ENCODE results near the gene UGGT1. TPM values are rescaled to one million over a fixed set of nuclear protein-coding genes. Genes with fewer than 3 reads are reported as not detected.

UGGT1 gene, protein sequence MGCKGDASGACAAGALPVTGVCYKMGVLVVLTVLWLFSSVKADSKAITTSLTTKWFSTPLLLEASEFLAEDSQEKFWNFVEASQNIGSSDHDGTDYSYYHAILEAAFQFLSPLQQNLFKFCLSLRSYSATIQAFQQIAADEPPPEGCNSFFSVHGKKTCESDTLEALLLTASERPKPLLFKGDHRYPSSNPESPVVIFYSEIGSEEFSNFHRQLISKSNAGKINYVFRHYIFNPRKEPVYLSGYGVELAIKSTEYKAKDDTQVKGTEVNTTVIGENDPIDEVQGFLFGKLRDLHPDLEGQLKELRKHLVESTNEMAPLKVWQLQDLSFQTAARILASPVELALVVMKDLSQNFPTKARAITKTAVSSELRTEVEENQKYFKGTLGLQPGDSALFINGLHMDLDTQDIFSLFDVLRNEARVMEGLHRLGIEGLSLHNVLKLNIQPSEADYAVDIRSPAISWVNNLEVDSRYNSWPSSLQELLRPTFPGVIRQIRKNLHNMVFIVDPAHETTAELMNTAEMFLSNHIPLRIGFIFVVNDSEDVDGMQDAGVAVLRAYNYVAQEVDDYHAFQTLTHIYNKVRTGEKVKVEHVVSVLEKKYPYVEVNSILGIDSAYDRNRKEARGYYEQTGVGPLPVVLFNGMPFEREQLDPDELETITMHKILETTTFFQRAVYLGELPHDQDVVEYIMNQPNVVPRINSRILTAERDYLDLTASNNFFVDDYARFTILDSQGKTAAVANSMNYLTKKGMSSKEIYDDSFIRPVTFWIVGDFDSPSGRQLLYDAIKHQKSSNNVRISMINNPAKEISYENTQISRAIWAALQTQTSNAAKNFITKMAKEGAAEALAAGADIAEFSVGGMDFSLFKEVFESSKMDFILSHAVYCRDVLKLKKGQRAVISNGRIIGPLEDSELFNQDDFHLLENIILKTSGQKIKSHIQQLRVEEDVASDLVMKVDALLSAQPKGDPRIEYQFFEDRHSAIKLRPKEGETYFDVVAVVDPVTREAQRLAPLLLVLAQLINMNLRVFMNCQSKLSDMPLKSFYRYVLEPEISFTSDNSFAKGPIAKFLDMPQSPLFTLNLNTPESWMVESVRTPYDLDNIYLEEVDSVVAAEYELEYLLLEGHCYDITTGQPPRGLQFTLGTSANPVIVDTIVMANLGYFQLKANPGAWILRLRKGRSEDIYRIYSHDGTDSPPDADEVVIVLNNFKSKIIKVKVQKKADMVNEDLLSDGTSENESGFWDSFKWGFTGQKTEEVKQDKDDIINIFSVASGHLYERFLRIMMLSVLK (N-terminal part only)
- total RNA-seq, result 45.9 TPM
- long read RNA-seq, full-length matches to known transcripts, result 5 of 18 reads
- long read RNA-seq, partial matches to known transcripts, result 8 of 18 reads
- long read RNA-seq, other reads (novel, unspliced or antisense), result 5 of 18 reads

DNA sequence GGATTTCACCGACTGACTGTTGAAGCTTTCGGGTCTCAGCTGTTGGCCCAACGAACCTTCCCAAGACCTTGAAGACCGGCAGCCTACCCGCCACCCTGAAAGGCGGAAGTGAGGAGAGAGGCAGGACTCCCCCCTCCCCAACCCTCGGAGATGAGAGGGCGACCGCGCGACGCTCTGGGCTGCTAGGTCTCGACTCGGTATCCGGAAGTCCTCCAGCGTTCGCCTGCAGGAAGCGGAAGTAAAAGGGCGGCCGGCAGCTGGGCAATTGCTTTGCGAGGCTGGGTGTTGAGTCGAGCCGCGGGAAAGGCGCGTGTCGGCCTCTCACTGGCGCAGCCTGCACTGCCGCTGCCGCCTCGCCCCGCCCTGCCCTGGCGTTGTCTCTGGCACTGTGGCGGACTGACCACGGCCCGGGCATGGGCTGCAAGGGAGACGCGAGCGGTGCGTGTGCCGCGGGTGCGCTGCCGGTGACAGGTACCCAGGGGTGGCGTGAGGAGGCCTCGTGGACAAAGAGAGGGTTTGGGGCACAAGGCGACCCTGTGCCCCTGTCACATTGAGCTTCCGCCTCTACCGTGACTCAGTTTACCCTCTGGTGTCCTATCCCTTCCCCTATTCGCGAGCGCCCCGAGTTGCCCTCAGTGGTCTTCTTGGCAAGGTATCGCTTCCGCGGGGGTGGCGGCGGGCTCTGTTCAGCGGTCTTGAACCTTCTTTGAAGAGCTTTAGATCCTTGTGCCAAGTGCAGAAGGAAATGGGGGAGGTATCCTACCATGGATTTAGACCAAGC, at the start of gene UGGT1:
TSS of gene UGGT1 (plus strand) at position 256 of the 781 bp plus-strand sequence. CDS start at position 414, 158 bp downstream.
- DNase-seq, result peak; percentile 97
- peak within 1 kb of the TSS; percentile 78 for H3K4me3 ChIP-seq
- intact Hi-C loops (cut with DNase I), result no loop called here
- TF ChIP-seq, protein P1, sequence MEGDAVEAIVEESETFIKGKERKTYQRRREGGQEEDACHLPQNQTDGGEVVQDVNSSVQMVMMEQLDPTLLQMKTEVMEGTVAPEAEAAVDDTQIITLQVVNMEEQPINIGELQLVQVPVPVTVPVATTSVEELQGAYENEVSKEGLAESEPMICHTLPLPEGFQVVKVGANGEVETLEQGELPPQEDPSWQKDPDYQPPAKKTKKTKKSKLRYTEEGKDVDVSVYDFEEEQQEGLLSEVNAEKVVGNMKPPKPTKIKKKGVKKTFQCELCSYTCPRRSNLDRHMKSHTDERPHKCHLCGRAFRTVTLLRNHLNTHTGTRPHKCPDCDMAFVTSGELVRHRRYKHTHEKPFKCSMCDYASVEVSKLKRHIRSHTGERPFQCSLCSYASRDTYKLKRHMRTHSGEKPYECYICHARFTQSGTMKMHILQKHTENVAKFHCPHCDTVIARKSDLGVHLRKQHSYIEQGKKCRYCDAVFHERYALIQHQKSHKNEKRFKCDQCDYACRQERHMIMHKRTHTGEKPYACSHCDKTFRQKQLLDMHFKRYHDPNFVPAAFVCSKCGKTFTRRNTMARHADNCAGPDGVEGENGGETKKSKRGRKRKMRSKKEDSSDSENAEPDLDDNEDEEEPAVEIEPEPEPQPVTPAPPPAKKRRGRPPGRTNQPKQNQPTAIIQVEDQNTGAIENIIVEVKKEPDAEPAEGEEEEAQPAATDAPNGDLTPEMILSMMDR (IDR thresholded peaks at IDR 0.05), result no peak
- peak; percentile 100 for ATAC-seq
- H3K27ac ChIP-seq, result peak within 1 kb of the TSS; percentile 85
- H3K27me3 ChIP-seq, result no peaks in the 10 kb centered on the region
- H3K4me1 ChIP-seq, result peaks cover 8% of the 10 kb centered on the region
- no peaks in the 10 kb centered on the region for H3K36me3 ChIP-seq
- no peaks in the 10 kb centered on the region for H3K9me3 ChIP-seq

DNA sequence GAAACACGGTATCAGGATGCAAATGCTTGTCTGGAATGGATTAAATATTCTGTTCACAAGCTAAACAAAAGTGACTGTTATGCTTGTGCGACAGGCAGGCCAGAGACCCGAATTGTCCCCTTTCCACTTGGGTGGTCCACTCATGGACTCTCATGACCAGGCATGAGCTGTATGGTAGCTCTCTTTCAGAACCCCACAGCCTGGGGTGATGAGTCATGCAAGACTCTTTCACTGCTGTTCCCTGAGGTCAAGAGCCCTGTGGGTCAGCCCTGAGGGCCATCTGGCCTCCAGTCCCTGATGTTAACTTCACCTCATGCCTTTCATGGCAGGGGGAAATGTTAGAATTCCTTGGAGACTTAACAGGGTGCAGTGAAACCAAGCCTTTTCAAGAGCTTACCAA, 49.4 kb upstream of the UGGT1 start:
- Histone ChIP-seq H3K27ac (no peak overlapping the region), H3K4me3 (no peak overlapping the region), H3K27me3 (no peaks in the 10 kb centered on the region), H3K9me3 (peaks cover 20% of the 10 kb centered on the region), H3K36me3 (no peaks in the 10 kb centered on the region), H3K4me1 (no peaks in the 10 kb centered on the region)
- TF ChIP-seq, protein P1 (IDR thresholded peaks at IDR 0.05), result no peak
- no peak for ATAC-seq
- no peak for DNase-seq
- intact Hi-C loops (cut with DNase I), result no loop called here

DNA sequence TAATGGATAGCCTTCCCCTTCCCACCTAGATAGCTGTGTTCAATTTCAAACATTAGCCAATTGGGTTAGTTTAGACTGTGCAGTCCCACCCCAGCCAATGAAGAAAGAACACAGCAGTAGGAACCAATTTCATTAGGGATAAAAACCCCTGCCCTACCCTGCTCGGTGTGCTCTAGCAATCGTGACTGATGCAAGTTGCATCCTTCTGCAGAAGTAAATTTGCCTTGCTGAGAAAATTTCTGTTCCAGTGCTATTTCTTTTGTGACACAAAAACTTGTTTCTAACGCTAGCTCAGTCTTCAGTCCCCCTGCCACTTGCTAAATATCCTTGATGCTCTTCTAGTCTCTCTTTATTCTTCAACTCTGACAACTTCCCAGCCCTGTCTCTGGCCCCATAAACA, 48.0 kb upstream of the UGGT1 start:
- DNase-seq (no peak), ATAC-seq (no peak)
- H3K9me3 ChIP-seq, result peaks cover 7% of the 10 kb centered on the region
- TF ChIP-seq, protein P1 (IDR thresholded peaks at IDR 0.05), result no peak
- intact Hi-C loops (cut with DNase I), result no loop called here
- H3K4me1 ChIP-seq, result no peaks in the 10 kb centered on the region
- no peak overlapping the region for H3K27ac ChIP-seq
- no peaks in the 10 kb centered on the region for H3K27me3 ChIP-seq
- no peaks in the 10 kb centered on the region for H3K36me3 ChIP-seq
- no peak overlapping the region for H3K4me3 ChIP-seq

DNA sequence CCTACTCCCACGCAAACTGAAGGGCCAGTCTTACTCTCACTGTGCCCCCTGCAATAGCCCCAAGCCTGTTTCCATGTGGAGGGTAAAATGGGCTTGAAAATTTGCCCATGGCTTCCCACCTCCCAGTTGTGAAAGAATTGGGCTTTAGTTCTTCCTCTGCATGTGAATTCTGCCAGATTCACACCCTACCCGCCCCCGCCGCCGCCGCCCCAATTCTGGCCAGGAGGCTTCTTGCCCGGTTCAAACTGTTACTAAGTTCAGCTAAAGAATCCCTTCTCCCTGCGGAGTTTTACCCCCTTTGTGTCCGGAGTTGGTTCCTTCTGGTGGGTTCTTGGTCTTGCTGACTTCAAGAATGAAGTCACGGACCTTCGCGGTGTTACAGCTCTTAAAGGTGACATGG, 37.7 kb upstream of the UGGT1 start:
- H3K36me3 ChIP-seq, result no peaks in the 10 kb centered on the region
- H3K27me3 ChIP-seq, result no peaks in the 10 kb centered on the region
- H3K4me3 ChIP-seq, result no peak overlapping the region
- H3K4me1 ChIP-seq, result no peaks in the 10 kb centered on the region
- ATAC-seq, result no peak
- TF ChIP-seq, protein P1 (IDR thresholded peaks at IDR 0.05), result no peak
- DNase-seq, result no peak
- H3K27ac ChIP-seq, result no peak overlapping the region
- intact Hi-C loops (cut with DNase I), result no loop called here
- no peaks in the 10 kb centered on the region for H3K9me3 ChIP-seq
